Endothelial cell of umbilical vein (primary cell): ENCODE data around the gene CBLB. TPM values are rescaled to one million over a fixed set of nuclear protein-coding genes. Genes with fewer than 3 reads are reported as not detected.

Source experiments
- BruUV-seq: library from RNA; stranded (reverse); fragments of 400-500 nt; replicated peaks from 2 replicates; lab custom pipeline; 2021; lab: Mats Ljungman, UMichigan
- CTCF ChIA-PET: fragments of 300-600, 350-600 bp; sonication (Branson Sonifier 250); formaldehyde crosslinking; loops from one replicate; lab custom pipeline; 2021; ENCODE audit warnings: antibody characterized with exemption, inconsistent platforms; lab: Charles Lee
- POLR2A ChIA-PET: fragments of 300-600, 350-600 bp; sonication (Branson Sonifier 250); formaldehyde crosslinking; loops from one replicate; lab custom pipeline; 2021; ENCODE audit warnings: antibody characterized with exemption, inconsistent platforms; lab: Charles Lee
- DNase-seq: peaks from one replicate; pipeline ENCODE4 v3.0.0-alpha.2; 2011; ENCODE audit warnings: low read depth, low spot score
- FAIRE-seq: peaks from 2 replicates; lab custom pipeline; 2011; peaks lifted over from hg19 to GRCh38; lab: Jason Lieb, UNC
- H2AFZ ChIP-seq: 2 replicates; pipeline ENCODE4 v1.6.0; 2012; ENCODE audit warnings: low read depth, low read length, control low read depth, inconsistent platforms
- H3K27ac ChIP-seq: 2 replicates; pipeline ENCODE4 v1.5.1; 2011; ENCODE audit warnings: low read depth, mild to moderate bottlenecking, control low read depth, low read length, moderate library complexity; ENCODE audit not compliant: insufficient read depth
- H3K27me3 ChIP-seq, 2 experiments: 2 replicates each; pipeline versions ENCODE4 v1.6.0 to v1.6.1; 2011; ENCODE audit warnings: low read length in 2 of 2, mixed read lengths in 1 of 2; ENCODE audit not compliant: control insufficient read depth in 2 of 2, insufficient read depth in 2 of 2
- H3K36me3 ChIP-seq, 2 experiments: 2 replicates in 1 of 2; 3 replicates in 1 of 2; pipeline ENCODE4 v1.5.1; 2011; ENCODE audit warnings: low read length in 2 of 2, mild to moderate bottlenecking in 1 of 2, moderate library complexity in 1 of 2; ENCODE audit not compliant: control insufficient read depth in 2 of 2, insufficient read depth in 2 of 2; ENCODE audit errors: extremely low read depth in 1 of 2
- H3K4me1 ChIP-seq: 3 replicates; pipeline ENCODE4 v1.5.1; 2011; ENCODE audit warnings: mild to moderate bottlenecking, low read length; ENCODE audit not compliant: control insufficient read depth, insufficient read depth; ENCODE audit errors: extremely low read depth
- H3K4me2 ChIP-seq: 2 replicates; pipeline ENCODE4 v1.6.1; 2011; ENCODE audit warnings: low read length, control low read depth, mixed read lengths; ENCODE audit not compliant: insufficient read depth
- H3K4me3 ChIP-seq, 3 experiments: fragments of 200-600 bp in 1 of 3; sonication (generic), shearing (Covaris generic) in 1 of 3; replicated peaks in 1 of 3; 2 replicates each; pipeline ENCODE4 v1.5.1; 2011 to 2016; ENCODE audit warnings: control low read depth in 3 of 3, low read length in 3 of 3, mild to moderate bottlenecking in 2 of 3, inconsistent platforms in 1 of 3, low read depth in 1 of 3, moderate library complexity in 1 of 3; ENCODE audit not compliant: insufficient read depth in 1 of 3
- H3K79me2 ChIP-seq: 2 replicates; pipeline ENCODE4 v1.6.0; 2012; ENCODE audit warnings: low read length, inconsistent platforms; ENCODE audit not compliant: control insufficient read depth, insufficient read depth
- H3K9ac ChIP-seq: replicated peaks from 2 replicates; pipeline ENCODE3; 2011; ENCODE audit warnings: low read length, control low read depth; ENCODE audit not compliant: insufficient read depth; ENCODE audit errors: extremely low read depth
- H3K9me1 ChIP-seq: replicated peaks from 3 replicates; pipeline ENCODE4 v1.6.0; 2011; ENCODE audit warnings: mild to moderate bottlenecking, low read length; ENCODE audit not compliant: control insufficient read depth, insufficient read depth; ENCODE audit errors: extremely low read depth
- H3K9me3 ChIP-seq: replicated peaks from 2 replicates; pipeline ENCODE4 v1.5.1; 2012; ENCODE audit warnings: low read length, inconsistent platforms; ENCODE audit not compliant: control insufficient read depth, insufficient read depth
- H4K20me1 ChIP-seq: replicated peaks from 2 replicates; pipeline ENCODE3; 2011; ENCODE audit warnings: mild to moderate bottlenecking, low read length; ENCODE audit not compliant: control insufficient read depth, insufficient read depth; ENCODE audit errors: extremely low read depth
- EZH2 ChIP-seq: IDR thresholded peaks from 2 replicates; pipeline ENCODE4 v1.6.1; 2012; ENCODE audit warnings: borderline replicate concordance, low read depth, mild to moderate bottlenecking, moderate library complexity, low read length, inconsistent platforms; ENCODE audit not compliant: severe bottlenecking
- FOS ChIP-seq: IDR thresholded peaks from 2 replicates; pipeline ENCODE4 v1.6.1; 2011; ENCODE audit warnings: mild to moderate bottlenecking, low read length, moderate library complexity, borderline replicate concordance; ENCODE audit not compliant: insufficient read depth
- GATA2 ChIP-seq: IDR thresholded peaks from 2 replicates; pipeline ENCODE4 v1.7.0; 2011; ENCODE audit warnings: low read depth, mild to moderate bottlenecking, moderate library complexity, mixed read lengths, low read length; ENCODE audit not compliant: insufficient read length, insufficient read depth
- JUN ChIP-seq: IDR thresholded peaks from 2 replicates; pipeline ENCODE4 v1.6.1; 2011; ENCODE audit warnings: borderline replicate concordance, low read depth; ENCODE audit not compliant: insufficient read length, insufficient read depth
- MYC ChIP-seq: IDR thresholded peaks from one replicate; pipeline ENCODE4 v1.6.1; 2011; ENCODE audit warnings: mild to moderate bottlenecking, low read depth, low read length
- POLR2A ChIP-seq: IDR thresholded peaks from 2 replicates; pipeline ENCODE4 v1.6.1; 2012; ENCODE audit warnings: low read depth, mild to moderate bottlenecking, control low read depth, low read length
- POLR2AphosphoS5 ChIP-seq: IDR thresholded peaks from 2 replicates; pipeline ENCODE4 v1.6.1; 2012; ENCODE audit warnings: low read depth, mild to moderate bottlenecking, control low read depth, low read length, moderate library complexity; ENCODE audit not compliant: insufficient read depth
- dilution Hi-C: fragments of 300-500 bp; cut with MboI; formaldehyde crosslinking; loops from one replicate; pipeline ENCODE4 v1.15.0; 2019; ENCODE audit warnings: low sequenced_read_pairs; ENCODE audit not compliant: extremely low pct_ligation_motif_present
- intact Hi-C: fragments of 100-400 bp; cut with micrococcal nuclease; formaldehyde crosslinking; loops from one replicate; pipeline ENCODE4 v1.10.0; 2022
- polyA plus RNA-seq, 4 experiments: library from polyadenylated mRNA; depleted of rRNA in 3 of 4; stranded (reverse) in 3 of 4; unstranded in 1 of 4; fragments of >200 nt; gene quantifications; 2 replicates each; pipeline versions ENCODE4 v1.2.1 to v1.2.3, GENCODE V29; 2011 to 2012; ENCODE audit warnings: missing spikeins in 1 of 4
- total RNA-seq: library from RNA; stranded (reverse); gene quantifications from 2 replicates; pipeline ENCODE4 v1.2.3, GENCODE V29; 2021
- TF ChIP-seq, protein P1 (sequence below), 2 donors: IDR thresholded peaks; 1 replicate in 1 of 2; 2 replicates in 1 of 2; pipeline ENCODE4 v1.5.1; 2011; ENCODE audit warnings: low read length in 2 of 2, mild to moderate bottlenecking in 2 of 2, moderate library complexity in 2 of 2, control low read depth in 1 of 2, inconsistent platforms in 1 of 2, low read depth in 1 of 2; ENCODE audit not compliant: insufficient read depth in 1 of 2; ENCODE audit errors: extremely low read depth in 1 of 2
- TF ChIP-seq, protein P2 (sequence below): IDR thresholded peaks from 2 replicates; pipeline ENCODE4 v1.6.1; 2011; ENCODE audit not compliant: insufficient read depth, insufficient read length

Gene CBLB
- total and polyA plus RNA-seq, 2 donors (not counting 3 experiments of a cell fraction or from before 2014, with no cell fraction given) = 17.8 to 39.6 TPM

- CTCF ChIA-PET = no interaction called here
Observed at GRCh38 chr3:105912891-105913290, 44.1 kb upstream of the CBLB start.

DNA sequence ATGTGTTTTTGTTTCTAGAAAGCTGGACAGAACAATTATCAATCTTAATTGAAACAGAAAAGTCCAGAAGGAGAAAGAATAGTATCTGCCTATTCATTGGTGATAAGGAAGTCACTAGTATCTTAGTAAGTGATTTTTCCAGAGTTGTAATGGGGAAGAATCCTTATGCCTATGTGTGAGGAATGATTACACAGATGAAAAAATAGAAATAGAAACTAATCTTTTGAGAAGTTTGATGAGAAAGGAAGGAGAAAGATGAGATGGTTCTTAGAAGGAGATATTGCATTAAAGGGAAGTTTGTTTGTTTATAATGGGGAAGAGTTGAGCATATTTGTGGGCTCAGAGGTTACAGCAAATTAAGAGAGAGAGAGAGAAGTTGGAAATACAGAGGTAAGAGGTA is 42.7 kb upstream of the CBLB start:
- intact Hi-C loops = no loop called here
- FAIRE-seq = no peak
- POLR2A ChIA-PET = no interaction called here

More at GRCh38 chr3:105912891-105913290, 44.1 kb upstream of the CBLB start:
- Histone ChIP-seq H3K4me3 (no peak overlapping the region), H3K79me2 (no peaks in the 10 kb centered on the region), H2AFZ (no peak overlapping the region), H3K9me3 (no peaks in the 10 kb centered on the region), H4K20me1 (no peaks in the 10 kb centered on the region), H3K27me3 (no peaks in the 10 kb centered on the region), H3K4me2 (no peak overlapping the region), H3K27ac (no peak overlapping the region), H3K9me1 (no peaks in the 10 kb centered on the region), H3K4me1 (no peaks in the 10 kb centered on the region), H3K36me3 (no peaks in the 10 kb centered on the region), H3K9ac (no peak overlapping the region)
- no peak for FAIRE-seq
- BruUV-seq = no TSS peak
- DNase-seq = no peak
- dilution Hi-C loops (no loop called here), intact Hi-C loops (no loop called here)
- no peak for TF ChIP-seq POLR2A
- TF ChIP-seq, protein P1, sequence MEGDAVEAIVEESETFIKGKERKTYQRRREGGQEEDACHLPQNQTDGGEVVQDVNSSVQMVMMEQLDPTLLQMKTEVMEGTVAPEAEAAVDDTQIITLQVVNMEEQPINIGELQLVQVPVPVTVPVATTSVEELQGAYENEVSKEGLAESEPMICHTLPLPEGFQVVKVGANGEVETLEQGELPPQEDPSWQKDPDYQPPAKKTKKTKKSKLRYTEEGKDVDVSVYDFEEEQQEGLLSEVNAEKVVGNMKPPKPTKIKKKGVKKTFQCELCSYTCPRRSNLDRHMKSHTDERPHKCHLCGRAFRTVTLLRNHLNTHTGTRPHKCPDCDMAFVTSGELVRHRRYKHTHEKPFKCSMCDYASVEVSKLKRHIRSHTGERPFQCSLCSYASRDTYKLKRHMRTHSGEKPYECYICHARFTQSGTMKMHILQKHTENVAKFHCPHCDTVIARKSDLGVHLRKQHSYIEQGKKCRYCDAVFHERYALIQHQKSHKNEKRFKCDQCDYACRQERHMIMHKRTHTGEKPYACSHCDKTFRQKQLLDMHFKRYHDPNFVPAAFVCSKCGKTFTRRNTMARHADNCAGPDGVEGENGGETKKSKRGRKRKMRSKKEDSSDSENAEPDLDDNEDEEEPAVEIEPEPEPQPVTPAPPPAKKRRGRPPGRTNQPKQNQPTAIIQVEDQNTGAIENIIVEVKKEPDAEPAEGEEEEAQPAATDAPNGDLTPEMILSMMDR (IDR thresholded peaks at IDR 0.05; ENCODE audit: extremely low read depth in 1 of 2, insufficient read depth in 1 of 2, low read depth in 1 of 2, low read length in 2 of 2) = no peak
- POLR2A ChIA-PET = no interaction called here

More for the DNA sequence above, 42.7 kb upstream of the CBLB start:
- Histone ChIP-seq H3K27me3 (no peaks in the 10 kb centered on the region), H3K27ac (no peak overlapping the region), H2AFZ (no peak overlapping the region), H3K9me1 (no peaks in the 10 kb centered on the region), H3K9ac (no peak overlapping the region), H3K9me3 (no peaks in the 10 kb centered on the region), H3K4me1 (no peaks in the 10 kb centered on the region), H3K36me3 (no peaks in the 10 kb centered on the region), H3K79me2 (no peaks in the 10 kb centered on the region), H4K20me1 (no peaks in the 10 kb centered on the region), H3K4me2 (no peak overlapping the region), H3K4me3 (no peak overlapping the region)
- TF ChIP-seq, protein P1 (IDR thresholded peaks at IDR 0.05; ENCODE audit: extremely low read depth in 1 of 2, insufficient read depth in 1 of 2, low read depth in 1 of 2, low read length in 2 of 2) = no peak
- TF ChIP-seq JUN (no peak), GATA2 (no peak), POLR2A (no peak), FOS (no peak), EZH2 (no peak), MYC (no peak), POLR2AphosphoS5 (no peak)
- TF ChIP-seq, protein P2, sequence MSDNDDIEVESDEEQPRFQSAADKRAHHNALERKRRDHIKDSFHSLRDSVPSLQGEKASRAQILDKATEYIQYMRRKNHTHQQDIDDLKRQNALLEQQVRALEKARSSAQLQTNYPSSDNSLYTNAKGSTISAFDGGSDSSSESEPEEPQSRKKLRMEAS = no peak
- DNase-seq = no peak
- dilution Hi-C loops = no loop called here
- BruUV-seq = no TSS peak
- CTCF ChIA-PET = no interaction called here
